Kidney epithelial cell (primary cell): ENCODE data around the gene DMAC1. TPM values are rescaled to one million over a fixed set of nuclear protein-coding genes. Genes with fewer than 3 reads are reported as not detected.

Experiments used
- DNase-seq: peaks from one replicate; pipeline ENCODE4 v3.0.0-alpha.2; 2010; ENCODE audit warnings: low read depth
- H3K27me3 ChIP-seq: 2 replicates; pipeline ENCODE4 v1.6.0; 2011; ENCODE audit warnings: low read length; ENCODE audit not compliant: control insufficient read depth, insufficient read depth
- H3K36me3 ChIP-seq: 2 replicates; pipeline ENCODE4 v1.5.1; 2011; ENCODE audit warnings: low read length; ENCODE audit not compliant: control insufficient read depth, insufficient read depth
- H3K4me3 ChIP-seq: 2 replicates; pipeline ENCODE4 v1.5.1; 2011; ENCODE audit warnings: low read depth, mild to moderate bottlenecking, control low read depth, low read length
- total RNA-seq: library from RNA; depleted of rRNA; stranded (reverse); fragments of >200 nt; gene quantifications from 2 replicates; pipeline ENCODE4 v1.2.3, GENCODE V29; 2015
- TF ChIP-seq, protein P1 (sequence below): IDR thresholded peaks from 2 replicates; pipeline ENCODE4 v1.5.1; 2011; ENCODE audit warnings: mild to moderate bottlenecking, moderate library complexity, low read length, control low read depth, inconsistent platforms; ENCODE audit not compliant: insufficient read depth, poor library complexity, severe bottlenecking

The DMAC1 gene
- total RNA-seq, 1 donor from 2014 or later, result 15.3 TPM

DNA sequence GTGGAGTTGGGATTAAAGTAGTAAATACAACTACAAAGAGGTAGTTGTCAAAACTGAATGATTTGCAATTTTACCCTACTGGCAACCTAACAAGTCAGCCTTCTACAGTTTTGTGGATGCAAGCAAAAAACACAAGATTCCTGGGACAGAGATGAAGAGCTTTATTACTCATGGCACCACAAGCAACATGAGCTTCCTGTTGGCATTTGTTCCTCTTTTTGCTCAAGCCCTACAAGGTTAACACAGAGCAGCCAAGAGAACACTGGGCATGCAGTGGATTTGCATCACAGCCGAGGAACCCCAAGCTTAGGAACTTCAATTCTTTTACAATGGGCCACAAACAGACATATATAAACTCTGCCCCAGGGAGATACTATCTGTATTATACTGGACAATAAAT lies 28.8 kb upstream of the DMAC1 start:
- no peaks in the 10 kb centered on the region for H3K27me3 ChIP-seq
- TF ChIP-seq, protein P1, sequence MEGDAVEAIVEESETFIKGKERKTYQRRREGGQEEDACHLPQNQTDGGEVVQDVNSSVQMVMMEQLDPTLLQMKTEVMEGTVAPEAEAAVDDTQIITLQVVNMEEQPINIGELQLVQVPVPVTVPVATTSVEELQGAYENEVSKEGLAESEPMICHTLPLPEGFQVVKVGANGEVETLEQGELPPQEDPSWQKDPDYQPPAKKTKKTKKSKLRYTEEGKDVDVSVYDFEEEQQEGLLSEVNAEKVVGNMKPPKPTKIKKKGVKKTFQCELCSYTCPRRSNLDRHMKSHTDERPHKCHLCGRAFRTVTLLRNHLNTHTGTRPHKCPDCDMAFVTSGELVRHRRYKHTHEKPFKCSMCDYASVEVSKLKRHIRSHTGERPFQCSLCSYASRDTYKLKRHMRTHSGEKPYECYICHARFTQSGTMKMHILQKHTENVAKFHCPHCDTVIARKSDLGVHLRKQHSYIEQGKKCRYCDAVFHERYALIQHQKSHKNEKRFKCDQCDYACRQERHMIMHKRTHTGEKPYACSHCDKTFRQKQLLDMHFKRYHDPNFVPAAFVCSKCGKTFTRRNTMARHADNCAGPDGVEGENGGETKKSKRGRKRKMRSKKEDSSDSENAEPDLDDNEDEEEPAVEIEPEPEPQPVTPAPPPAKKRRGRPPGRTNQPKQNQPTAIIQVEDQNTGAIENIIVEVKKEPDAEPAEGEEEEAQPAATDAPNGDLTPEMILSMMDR, result no peak
- DNase-seq, result no peak
- H3K36me3 ChIP-seq, result no peaks in the 10 kb centered on the region
- H3K4me3 ChIP-seq, result no peak overlapping the region

DNA sequence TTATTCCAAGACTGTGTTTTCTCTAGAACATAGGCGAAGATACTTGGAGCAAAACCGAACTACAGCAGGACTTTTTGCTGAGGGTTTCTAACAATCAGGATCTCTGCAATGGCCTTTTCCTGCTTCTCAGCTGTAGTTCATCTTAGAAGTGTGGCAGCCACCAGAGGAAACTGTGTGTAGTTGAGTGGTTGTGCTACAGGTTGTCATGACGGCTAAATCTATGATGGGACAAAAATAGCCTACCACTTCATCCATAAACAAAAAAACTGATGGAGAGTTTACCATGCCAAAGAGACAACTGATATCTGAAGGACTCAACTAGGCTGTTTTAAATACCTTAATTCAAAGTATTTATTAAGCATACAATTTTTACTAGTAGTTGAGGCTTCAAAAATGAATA lies 28.2 kb upstream of the DMAC1 start:
- Histone ChIP-seq H3K4me3 (no peak overlapping the region), H3K27me3 (no peaks in the 10 kb centered on the region), H3K36me3 (no peaks in the 10 kb centered on the region)
- TF ChIP-seq, protein P1, result no peak
- DNase-seq, result no peak

DNA sequence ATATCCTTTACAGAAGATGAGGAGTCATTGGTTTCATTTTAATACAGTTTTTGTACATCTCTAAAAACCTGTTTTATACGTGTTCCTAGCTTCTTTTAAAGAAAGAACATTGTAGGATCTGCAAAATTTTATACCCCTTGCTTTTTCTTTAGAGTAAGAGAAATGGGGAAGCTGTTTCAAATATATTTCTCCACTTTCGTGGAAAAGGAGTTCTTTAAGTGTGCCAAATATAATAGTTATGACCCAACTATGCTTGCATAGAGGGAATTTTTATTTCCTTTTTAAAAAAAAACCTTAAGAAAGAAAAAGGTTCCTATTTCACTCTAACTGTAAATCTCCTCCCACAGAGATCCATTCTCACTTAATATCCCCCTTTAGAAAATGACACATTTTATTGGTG lies 27.5 kb upstream of the DMAC1 start:
- TF ChIP-seq, protein P1, result no peak
- H3K4me3 ChIP-seq, result no peak overlapping the region
- no peaks in the 10 kb centered on the region for H3K27me3 ChIP-seq
- H3K36me3 ChIP-seq, result no peaks in the 10 kb centered on the region
- no peak for DNase-seq

DNA sequence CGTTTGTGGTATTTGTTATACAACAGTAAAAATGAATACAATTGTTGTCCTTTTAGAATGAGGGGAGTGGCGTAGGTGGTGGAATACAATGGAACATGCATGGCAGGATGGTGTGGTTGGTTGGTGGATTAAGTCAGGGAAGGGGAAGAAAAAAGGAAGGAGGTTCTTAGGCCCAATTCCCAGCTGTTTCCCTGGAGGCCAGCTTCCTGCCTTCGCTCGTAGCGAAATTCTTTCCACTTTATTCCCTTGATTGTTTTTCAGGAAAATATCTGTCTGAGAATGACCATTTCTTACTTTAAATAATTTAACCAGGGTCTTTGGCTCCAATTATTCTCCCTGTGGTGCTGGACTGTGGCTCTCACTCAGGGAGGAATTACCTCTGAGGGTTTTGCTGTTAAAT lies 24.1 kb upstream of the DMAC1 start:
- no peaks in the 10 kb centered on the region for H3K27me3 ChIP-seq
- no peak overlapping the region for H3K4me3 ChIP-seq
- no peaks in the 10 kb centered on the region for H3K36me3 ChIP-seq
- TF ChIP-seq, protein P1, result no peak
- DNase-seq, result no peak

DNA sequence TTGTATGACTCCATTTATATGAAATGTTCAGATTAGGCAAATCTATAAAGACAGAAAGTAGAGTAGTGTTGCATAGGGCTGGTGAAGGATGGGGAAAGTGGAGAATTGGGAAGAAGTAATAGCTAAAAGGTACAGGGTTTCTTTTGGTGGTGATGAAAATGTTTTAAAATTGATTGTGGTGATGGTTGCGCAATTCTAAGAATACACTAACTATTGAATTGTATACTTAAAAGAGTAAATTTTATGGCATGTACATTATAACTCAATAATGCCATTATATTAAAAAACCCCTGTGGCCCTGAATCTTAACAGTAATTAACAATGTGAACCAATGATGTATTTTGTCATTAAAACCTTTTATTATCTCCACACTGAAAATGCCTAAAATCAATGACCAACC lies 20.4 kb upstream of the DMAC1 start:
- H3K27me3 ChIP-seq, result no peaks in the 10 kb centered on the region
- no peak overlapping the region for H3K4me3 ChIP-seq
- TF ChIP-seq, protein P1, result no peak
- H3K36me3 ChIP-seq, result no peaks in the 10 kb centered on the region
- DNase-seq, result no peak

DNA sequence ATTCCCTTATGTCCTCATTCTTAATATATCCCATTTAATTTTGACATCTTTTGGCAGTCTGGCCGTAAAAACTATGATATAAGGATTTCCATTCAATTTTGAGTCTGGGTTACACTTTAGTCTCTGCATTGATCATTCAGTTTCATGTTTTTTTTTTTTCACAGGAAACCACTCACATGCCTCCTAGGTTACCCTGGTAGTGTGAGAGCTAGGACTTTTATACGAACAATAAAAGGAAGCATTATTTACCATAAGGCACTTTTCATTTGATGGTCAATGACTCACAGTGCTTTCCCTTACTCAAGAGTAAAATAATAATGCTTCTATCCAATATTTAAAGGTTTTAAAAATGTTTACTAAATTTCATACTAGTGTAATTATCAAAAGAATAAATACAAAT lies 16.4 kb upstream of the DMAC1 start:
- DNase-seq, result no peak
- Histone ChIP-seq H3K36me3 (no peaks in the 10 kb centered on the region), H3K4me3 (no peak overlapping the region), H3K27me3 (no peaks in the 10 kb centered on the region)
- TF ChIP-seq, protein P1, result no peak
